SK-N-SH treated with all-trans-retinoic acid at 6 μM for 48 hours (cell line): ENCODE measurements around the gene BCAP29.

Experiments
- ATAC-seq: fragments of 200-7000 bp; cut with Tn5 transposase; 3 replicates; pipeline ENCODE4 v1.9.1; 2020; ENCODE audit warnings: mild to moderate bottlenecking, moderate library complexity
- ARNTL ChIP-seq: fragments of 450-650 bp; formaldehyde crosslinking; IDR thresholded peaks from 2 replicates; pipeline ENCODE4 v1.5.0; 2020; ENCODE audit warnings: low read depth, mild to moderate bottlenecking, moderate library complexity, borderline replicate concordance
- BACH2 ChIP-seq: fragments of 250-450 bp; sonication (Bioruptor Pico); IDR thresholded peaks from 2 replicates; pipeline ENCODE4 v1.9.0; 2021; ENCODE audit warnings: mild to moderate bottlenecking, borderline replicate concordance
- CSDC2 ChIP-seq: fragments of 250-450 bp; sonication (Bioruptor Pico); IDR thresholded peaks from 2 replicates; pipeline ENCODE4 v1.5.0; 2020; ENCODE audit warnings: mild to moderate bottlenecking, moderate library complexity
- ESRRG ChIP-seq: fragments of 250-450 bp; sonication (Bioruptor Pico); IDR thresholded peaks from 2 replicates; pipeline ENCODE4 v1.6.1; 2021; ENCODE audit warnings: mild to moderate bottlenecking
- GLIS3 ChIP-seq: fragments of 250-450 bp; sonication (Bioruptor Pico); IDR thresholded peaks from 2 replicates; pipeline ENCODE4 v1.5.0; 2020; ENCODE audit warnings: mild to moderate bottlenecking, moderate library complexity
- ISL1 ChIP-seq: fragments of 250-450 bp; sonication (Bioruptor Pico); IDR thresholded peaks from 2 replicates; pipeline ENCODE4 v2.1.2; 2022; ENCODE audit warnings: mild to moderate bottlenecking, moderate library complexity
- OSR1 ChIP-seq: fragments of 250-450 bp; sonication (Bioruptor Pico); IDR thresholded peaks from 2 replicates; pipeline ENCODE4 v1.8.0; 2022; ENCODE audit warnings: moderate library complexity, mild to moderate bottlenecking, inconsistent platforms
- PPARA ChIP-seq: fragments of 250-450 bp; sonication (Bioruptor Pico); IDR thresholded peaks from 2 replicates; pipeline ENCODE4 v1.5.0; 2020; ENCODE audit warnings: mild to moderate bottlenecking, borderline replicate concordance
- RARB ChIP-seq: fragments of 250-450 bp; sonication (Bioruptor Pico); IDR thresholded peaks from 2 replicates; pipeline ENCODE4 v1.8.0; 2021; ENCODE audit warnings: mild to moderate bottlenecking, moderate library complexity
- SNAI2 ChIP-seq: fragments of 250-450 bp; sonication (Bioruptor Pico); IDR thresholded peaks from 2 replicates; pipeline ENCODE4 v1.5.0; 2020; ENCODE audit warnings: mild to moderate bottlenecking, moderate library complexity
- TCF4 ChIP-seq: fragments of 250-450 bp; sonication (Bioruptor Pico); IDR thresholded peaks from 2 replicates; pipeline ENCODE4 v1.8.0; 2021; ENCODE audit warnings: mild to moderate bottlenecking, moderate library complexity, borderline replicate concordance
- TOX ChIP-seq: fragments of 250-450 bp; sonication (Bioruptor Pico); IDR thresholded peaks from 2 replicates; pipeline ENCODE4 v1.8.0; 2021; ENCODE audit warnings: mild to moderate bottlenecking, moderate library complexity, borderline replicate concordance
- ZC3H10 ChIP-seq: fragments of 250-450 bp; sonication (Bioruptor Pico); IDR thresholded peaks from 2 replicates; pipeline ENCODE4 v1.5.1; 2021; ENCODE audit warnings: mild to moderate bottlenecking, moderate library complexity
- ZFP3 ChIP-seq: fragments of 250-450 bp; sonication (Bioruptor Pico); IDR thresholded peaks from 2 replicates; pipeline ENCODE4 v1.5.0; 2020; ENCODE audit warnings: mild to moderate bottlenecking, moderate library complexity
- ZFP30 ChIP-seq: fragments of 450-650 bp; formaldehyde crosslinking; IDR thresholded peaks from 2 replicates; pipeline ENCODE4 v1.5.0; 2022; ENCODE audit warnings: mild to moderate bottlenecking, moderate library complexity
- ZNF565 ChIP-seq: fragments of 450-650 bp; formaldehyde crosslinking; conservative IDR thresholded peaks from 2 replicates; pipeline ENCODE4 v1.5.0; 2020; ENCODE audit warnings: low read depth, mild to moderate bottlenecking, moderate library complexity
- ZNF70 ChIP-seq: fragments of 450-650 bp; formaldehyde crosslinking; IDR thresholded peaks from 2 replicates; pipeline ENCODE4 v1.5.0; 2020; ENCODE audit warnings: mild to moderate bottlenecking, moderate library complexity
- ZNF8 ChIP-seq: fragments of 450-650 bp; formaldehyde crosslinking; IDR thresholded peaks from 2 replicates; pipeline ENCODE4 v1.5.0; 2020; ENCODE audit warnings: mild to moderate bottlenecking, moderate library complexity
- TF ChIP-seq, protein P1 (sequence below): fragments of 250-450 bp; sonication (Bioruptor Pico); IDR thresholded peaks from 2 replicates; pipeline ENCODE4 v1.8.0; 2021; ENCODE audit warnings: low read depth, mild to moderate bottlenecking, moderate library complexity, borderline replicate concordance
- TF ChIP-seq, protein P2 (sequence below): fragments of 250-450 bp; sonication (Bioruptor Pico); IDR thresholded peaks from 2 replicates; pipeline ENCODE4 v1.5.0; 2020; ENCODE audit warnings: mild to moderate bottlenecking, moderate library complexity
- TF ChIP-seq, protein P3 (sequence below): fragments of 250-450 bp; sonication (Bioruptor Pico); IDR thresholded peaks from 2 replicates; pipeline ENCODE4 v1.5.1; 2020; ENCODE audit warnings: low read depth, mild to moderate bottlenecking, moderate library complexity
- TF ChIP-seq, protein P4 (sequence below): fragments of 250-450 bp; sonication (Bioruptor Pico); IDR thresholded peaks from 2 replicates; pipeline ENCODE4 v1.8.0; 2020; ENCODE audit warnings: mild to moderate bottlenecking, moderate library complexity, borderline replicate concordance
- TF ChIP-seq, protein P5 (sequence below): fragments of 250-450 bp; sonication (Bioruptor Pico); IDR thresholded peaks from 2 replicates; pipeline ENCODE4 v1.5.1; 2021; ENCODE audit warnings: mild to moderate bottlenecking, moderate library complexity

The BCAP29 gene

DNA sequence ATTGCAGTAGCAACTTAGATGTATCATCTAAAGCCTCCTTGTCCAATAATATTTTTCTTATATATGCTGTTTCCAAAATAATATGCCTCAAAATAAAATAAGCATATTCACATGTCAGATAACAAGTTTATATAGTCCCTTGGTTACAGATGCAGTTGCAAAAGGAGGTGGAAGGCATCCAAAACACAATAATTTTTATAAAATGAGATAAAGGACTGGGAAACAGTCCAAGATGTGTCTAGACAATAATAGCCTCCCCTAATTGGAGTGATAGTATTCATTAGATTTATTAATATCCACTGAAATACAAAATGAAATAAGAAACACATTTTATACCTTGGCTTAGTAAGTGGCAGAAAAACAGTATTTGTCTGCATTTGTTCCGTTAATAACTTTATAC is 30.3 kb downstream of the BCAP29 start:
- ATAC-seq, result peak; percentile 29
- no peak for TF ChIP-seq ZNF565 (CRISPR knock-in tag)
- no peak for TF ChIP-seq ESRRG (CRISPR knock-in tag)
- peak; percentile 80 for TF ChIP-seq TCF4 (CRISPR knock-in tag)
- TF ChIP-seq, protein P1, sequence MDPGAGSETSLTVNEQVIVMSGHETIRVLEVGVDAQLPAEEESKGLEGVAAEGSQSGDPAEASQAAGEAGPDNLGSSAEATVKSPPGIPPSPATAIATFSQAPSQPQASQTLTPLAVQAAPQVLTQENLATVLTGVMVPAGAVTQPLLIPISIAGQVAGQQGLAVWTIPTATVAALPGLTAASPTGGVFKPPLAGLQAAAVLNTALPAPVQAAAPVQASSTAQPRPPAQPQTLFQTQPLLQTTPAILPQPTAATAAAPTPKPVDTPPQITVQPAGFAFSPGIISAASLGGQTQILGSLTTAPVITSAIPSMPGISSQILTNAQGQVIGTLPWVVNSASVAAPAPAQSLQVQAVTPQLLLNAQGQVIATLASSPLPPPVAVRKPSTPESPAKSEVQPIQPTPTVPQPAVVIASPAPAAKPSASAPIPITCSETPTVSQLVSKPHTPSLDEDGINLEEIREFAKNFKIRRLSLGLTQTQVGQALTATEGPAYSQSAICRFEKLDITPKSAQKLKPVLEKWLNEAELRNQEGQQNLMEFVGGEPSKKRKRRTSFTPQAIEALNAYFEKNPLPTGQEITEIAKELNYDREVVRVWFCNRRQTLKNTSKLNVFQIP (CRISPR knock-in tag), result no peak
- no peak for TF ChIP-seq TOX
- TF ChIP-seq CSDC2 (CRISPR knock-in tag), result no peak
- TF ChIP-seq, protein P2, sequence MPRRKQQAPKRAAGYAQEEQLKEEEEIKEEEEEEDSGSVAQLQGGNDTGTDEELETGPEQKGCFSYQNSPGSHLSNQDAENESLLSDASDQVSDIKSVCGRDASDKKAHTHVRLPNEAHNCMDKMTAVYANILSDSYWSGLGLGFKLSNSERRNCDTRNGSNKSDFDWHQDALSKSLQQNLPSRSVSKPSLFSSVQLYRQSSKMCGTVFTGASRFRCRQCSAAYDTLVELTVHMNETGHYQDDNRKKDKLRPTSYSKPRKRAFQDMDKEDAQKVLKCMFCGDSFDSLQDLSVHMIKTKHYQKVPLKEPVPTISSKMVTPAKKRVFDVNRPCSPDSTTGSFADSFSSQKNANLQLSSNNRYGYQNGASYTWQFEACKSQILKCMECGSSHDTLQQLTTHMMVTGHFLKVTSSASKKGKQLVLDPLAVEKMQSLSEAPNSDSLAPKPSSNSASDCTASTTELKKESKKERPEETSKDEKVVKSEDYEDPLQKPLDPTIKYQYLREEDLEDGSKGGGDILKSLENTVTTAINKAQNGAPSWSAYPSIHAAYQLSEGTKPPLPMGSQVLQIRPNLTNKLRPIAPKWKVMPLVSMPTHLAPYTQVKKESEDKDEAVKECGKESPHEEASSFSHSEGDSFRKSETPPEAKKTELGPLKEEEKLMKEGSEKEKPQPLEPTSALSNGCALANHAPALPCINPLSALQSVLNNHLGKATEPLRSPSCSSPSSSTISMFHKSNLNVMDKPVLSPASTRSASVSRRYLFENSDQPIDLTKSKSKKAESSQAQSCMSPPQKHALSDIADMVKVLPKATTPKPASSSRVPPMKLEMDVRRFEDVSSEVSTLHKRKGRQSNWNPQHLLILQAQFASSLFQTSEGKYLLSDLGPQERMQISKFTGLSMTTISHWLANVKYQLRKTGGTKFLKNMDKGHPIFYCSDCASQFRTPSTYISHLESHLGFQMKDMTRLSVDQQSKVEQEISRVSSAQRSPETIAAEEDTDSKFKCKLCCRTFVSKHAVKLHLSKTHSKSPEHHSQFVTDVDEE, result peak; percentile 54; the same call in 1 of the 2 replicates
- peak; percentile 96 for TF ChIP-seq ISL1 (CRISPR knock-in tag)
- no peak for TF ChIP-seq BACH2 (CRISPR knock-in tag)
- TF ChIP-seq, protein P3, sequence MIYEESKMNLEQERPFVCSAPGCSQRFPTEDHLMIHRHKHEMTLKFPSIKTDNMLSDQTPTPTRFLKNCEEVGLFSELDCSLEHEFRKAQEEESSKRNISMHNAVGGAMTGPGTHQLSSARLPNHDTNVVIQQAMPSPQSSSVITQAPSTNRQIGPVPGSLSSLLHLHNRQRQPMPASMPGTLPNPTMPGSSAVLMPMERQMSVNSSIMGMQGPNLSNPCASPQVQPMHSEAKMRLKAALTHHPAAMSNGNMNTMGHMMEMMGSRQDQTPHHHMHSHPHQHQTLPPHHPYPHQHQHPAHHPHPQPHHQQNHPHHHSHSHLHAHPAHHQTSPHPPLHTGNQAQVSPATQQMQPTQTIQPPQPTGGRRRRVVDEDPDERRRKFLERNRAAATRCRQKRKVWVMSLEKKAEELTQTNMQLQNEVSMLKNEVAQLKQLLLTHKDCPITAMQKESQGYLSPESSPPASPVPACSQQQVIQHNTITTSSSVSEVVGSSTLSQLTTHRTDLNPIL (CRISPR knock-in tag), result peak; percentile 81
- TF ChIP-seq, protein P4, sequence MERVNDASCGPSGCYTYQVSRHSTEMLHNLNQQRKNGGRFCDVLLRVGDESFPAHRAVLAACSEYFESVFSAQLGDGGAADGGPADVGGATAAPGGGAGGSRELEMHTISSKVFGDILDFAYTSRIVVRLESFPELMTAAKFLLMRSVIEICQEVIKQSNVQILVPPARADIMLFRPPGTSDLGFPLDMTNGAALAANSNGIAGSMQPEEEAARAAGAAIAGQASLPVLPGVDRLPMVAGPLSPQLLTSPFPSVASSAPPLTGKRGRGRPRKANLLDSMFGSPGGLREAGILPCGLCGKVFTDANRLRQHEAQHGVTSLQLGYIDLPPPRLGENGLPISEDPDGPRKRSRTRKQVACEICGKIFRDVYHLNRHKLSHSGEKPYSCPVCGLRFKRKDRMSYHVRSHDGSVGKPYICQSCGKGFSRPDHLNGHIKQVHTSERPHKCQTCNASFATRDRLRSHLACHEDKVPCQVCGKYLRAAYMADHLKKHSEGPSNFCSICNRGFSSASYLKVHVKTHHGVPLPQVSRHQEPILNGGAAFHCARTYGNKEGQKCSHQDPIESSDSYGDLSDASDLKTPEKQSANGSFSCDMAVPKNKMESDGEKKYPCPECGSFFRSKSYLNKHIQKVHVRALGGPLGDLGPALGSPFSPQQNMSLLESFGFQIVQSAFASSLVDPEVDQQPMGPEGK (CRISPR knock-in tag), result no peak
- TF ChIP-seq ZFP30 (CRISPR knock-in tag), result no peak
- TF ChIP-seq, protein P5, sequence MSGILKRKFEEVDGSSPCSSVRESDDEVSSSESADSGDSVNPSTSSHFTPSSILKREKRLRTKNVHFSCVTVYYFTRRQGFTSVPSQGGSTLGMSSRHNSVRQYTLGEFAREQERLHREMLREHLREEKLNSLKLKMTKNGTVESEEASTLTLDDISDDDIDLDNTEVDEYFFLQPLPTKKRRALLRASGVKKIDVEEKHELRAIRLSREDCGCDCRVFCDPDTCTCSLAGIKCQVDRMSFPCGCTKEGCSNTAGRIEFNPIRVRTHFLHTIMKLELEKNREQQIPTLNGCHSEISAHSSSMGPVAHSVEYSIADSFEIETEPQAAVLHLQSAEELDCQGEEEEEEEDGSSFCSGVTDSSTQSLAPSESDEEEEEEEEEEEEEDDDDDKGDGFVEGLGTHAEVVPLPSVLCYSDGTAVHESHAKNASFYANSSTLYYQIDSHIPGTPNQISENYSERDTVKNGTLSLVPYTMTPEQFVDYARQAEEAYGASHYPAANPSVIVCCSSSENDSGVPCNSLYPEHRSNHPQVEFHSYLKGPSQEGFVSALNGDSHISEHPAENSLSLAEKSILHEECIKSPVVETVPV (CRISPR knock-in tag), result peak; percentile 80; the same call in 1 of the 2 replicates
- no peak for TF ChIP-seq ZC3H10
- TF ChIP-seq OSR1, result no peak
- no peak for TF ChIP-seq PPARA (CRISPR knock-in tag)
- TF ChIP-seq ZNF70 (CRISPR knock-in tag), result no peak
- no peak for TF ChIP-seq RARB (CRISPR knock-in tag)
- no peak for TF ChIP-seq SNAI2 (CRISPR knock-in tag)
- TF ChIP-seq ARNTL (CRISPR knock-in tag), result no peak
- TF ChIP-seq GLIS3, result no peak
- 0 out of 2 replicates have a peak, but pooled peaks have one; percentile 25 for TF ChIP-seq ZNF8 (CRISPR knock-in tag)
- no peak for TF ChIP-seq ZFP3
- TF ChIP-seq, all 23 proteins: peak for 6

DNA sequence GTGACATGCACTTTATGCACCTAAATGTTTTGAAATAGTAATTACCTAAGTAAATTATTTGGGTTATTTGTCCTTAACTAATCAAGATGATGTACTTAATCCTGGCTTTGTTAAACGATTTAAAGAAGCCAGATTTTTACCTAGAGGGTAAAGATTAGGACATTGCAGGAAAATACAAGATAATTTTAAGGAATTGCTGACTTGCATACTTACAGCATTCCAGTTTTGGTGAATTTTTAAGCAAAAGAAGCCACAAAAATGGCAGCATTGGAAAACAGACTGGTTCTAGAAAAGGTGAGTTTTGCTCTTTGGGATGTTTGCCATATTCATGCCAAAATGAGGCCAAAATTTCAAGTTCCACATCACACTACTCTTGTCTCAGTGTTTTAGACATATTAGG is 33.4 kb downstream of the BCAP29 start:
- TF ChIP-seq, protein P4 (CRISPR knock-in tag), result no peak
- no peak for ATAC-seq
